ENCODE data around the gene PRSS38. TPM values are rescaled to one million over a fixed set of nuclear protein-coding genes. Genes with fewer than 3 reads are reported as not detected.

The PRSS38 gene
- total and polyA plus RNA-seq, 2 experiments from 2014 or later, result not detected

DNA sequence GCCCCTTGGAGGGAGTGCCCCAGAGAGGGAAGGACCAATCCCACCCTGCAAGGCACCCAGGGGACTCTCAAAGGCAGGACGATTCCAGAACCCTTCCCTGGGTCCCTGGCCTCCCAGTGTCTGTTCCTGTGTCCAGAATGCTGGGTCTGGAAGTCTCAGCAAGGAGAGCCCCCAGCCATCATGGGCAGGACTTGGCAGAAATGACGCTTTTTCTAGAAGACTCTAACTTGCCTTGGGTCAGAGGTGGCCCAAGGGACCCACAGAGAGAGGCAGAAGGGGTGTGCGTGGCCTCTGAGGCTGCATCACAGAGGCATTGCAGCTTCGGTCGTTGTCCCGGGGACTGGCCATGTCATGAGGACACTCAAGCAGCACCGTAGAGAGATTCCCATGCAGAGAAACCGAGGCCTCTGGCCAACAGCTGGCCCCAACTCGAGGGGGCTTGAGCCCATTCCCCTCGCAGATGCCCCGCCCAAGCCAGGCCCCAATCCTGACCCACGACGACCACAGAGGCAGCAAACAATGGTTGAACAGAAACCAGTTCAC lies 74.5 kb downstream of the PRSS38 start:
- DNase-seq (ENCODE audit: low read depth in 1 of 2, low spot score in 1 of 2), result no peak
- Histone ChIP-seq H3K27ac (no peak overlapping the region), H3K9me3 (ENCODE audit: low read depth) (no peaks in the 10 kb centered on the region), H3K4me1 (ENCODE audit: low read depth) (no peaks in the 10 kb centered on the region), H3K27me3 (no peaks in the 10 kb centered on the region), H3K4me3 (no peak overlapping the region), H3K36me3 (no peaks in the 10 kb centered on the region)
- TF ChIP-seq, protein P1, sequence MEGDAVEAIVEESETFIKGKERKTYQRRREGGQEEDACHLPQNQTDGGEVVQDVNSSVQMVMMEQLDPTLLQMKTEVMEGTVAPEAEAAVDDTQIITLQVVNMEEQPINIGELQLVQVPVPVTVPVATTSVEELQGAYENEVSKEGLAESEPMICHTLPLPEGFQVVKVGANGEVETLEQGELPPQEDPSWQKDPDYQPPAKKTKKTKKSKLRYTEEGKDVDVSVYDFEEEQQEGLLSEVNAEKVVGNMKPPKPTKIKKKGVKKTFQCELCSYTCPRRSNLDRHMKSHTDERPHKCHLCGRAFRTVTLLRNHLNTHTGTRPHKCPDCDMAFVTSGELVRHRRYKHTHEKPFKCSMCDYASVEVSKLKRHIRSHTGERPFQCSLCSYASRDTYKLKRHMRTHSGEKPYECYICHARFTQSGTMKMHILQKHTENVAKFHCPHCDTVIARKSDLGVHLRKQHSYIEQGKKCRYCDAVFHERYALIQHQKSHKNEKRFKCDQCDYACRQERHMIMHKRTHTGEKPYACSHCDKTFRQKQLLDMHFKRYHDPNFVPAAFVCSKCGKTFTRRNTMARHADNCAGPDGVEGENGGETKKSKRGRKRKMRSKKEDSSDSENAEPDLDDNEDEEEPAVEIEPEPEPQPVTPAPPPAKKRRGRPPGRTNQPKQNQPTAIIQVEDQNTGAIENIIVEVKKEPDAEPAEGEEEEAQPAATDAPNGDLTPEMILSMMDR (IDR thresholded peaks at IDR 0.05; ENCODE audit: low read depth, low read length), result no peak

DNA sequence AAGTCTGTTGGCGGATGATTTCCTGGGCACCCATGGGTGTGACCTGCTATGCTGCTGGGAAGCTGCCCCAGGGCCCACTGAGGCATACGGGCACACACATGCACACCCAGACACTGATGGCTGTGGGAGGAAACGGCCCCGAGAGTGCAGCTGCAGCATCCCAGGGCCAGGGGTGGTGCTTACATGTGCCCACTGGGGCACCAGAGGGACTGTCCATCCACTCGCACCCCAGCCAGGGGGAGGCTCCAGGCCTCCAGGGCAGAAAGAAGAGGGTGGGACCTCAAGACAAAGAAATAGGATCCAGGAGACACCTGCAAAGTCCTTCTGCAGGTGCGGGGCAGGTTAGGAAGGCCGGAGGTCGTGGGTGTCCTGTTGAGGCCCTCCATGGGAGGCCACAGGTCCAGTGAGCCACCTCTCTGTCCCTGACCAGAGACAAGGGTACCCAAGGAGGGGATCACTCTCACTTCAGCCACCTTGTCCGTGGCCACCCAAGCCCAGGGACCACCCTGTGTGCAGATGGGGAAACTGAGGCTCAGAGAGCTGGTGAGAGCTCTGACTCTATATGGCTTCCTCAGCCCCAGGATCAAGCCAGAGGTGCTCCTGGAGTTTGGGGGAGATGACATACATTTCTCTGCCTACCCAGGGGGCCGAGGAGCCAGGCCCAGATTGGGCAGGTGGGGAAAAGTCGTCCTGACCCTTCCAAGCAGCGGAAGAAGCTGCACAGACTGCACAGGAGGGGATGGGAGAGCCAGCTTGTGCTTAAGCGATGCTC lies 75.2 kb downstream of the PRSS38 start:
- Histone ChIP-seq H3K9me3 (ENCODE audit: low read depth) (no peaks in the 10 kb centered on the region), H3K27me3 (no peaks in the 10 kb centered on the region), H3K4me1 (ENCODE audit: low read depth) (peaks cover under 1% of the 10 kb centered on the region), H3K36me3 (no peaks in the 10 kb centered on the region), H3K4me3 (no peak overlapping the region), H3K27ac (no peak overlapping the region)
- DNase-seq (ENCODE audit: low read depth in 1 of 2, low spot score in 1 of 2), result no peak
- TF ChIP-seq, protein P1 (IDR thresholded peaks at IDR 0.05; ENCODE audit: low read depth, low read length), result no peak

DNA sequence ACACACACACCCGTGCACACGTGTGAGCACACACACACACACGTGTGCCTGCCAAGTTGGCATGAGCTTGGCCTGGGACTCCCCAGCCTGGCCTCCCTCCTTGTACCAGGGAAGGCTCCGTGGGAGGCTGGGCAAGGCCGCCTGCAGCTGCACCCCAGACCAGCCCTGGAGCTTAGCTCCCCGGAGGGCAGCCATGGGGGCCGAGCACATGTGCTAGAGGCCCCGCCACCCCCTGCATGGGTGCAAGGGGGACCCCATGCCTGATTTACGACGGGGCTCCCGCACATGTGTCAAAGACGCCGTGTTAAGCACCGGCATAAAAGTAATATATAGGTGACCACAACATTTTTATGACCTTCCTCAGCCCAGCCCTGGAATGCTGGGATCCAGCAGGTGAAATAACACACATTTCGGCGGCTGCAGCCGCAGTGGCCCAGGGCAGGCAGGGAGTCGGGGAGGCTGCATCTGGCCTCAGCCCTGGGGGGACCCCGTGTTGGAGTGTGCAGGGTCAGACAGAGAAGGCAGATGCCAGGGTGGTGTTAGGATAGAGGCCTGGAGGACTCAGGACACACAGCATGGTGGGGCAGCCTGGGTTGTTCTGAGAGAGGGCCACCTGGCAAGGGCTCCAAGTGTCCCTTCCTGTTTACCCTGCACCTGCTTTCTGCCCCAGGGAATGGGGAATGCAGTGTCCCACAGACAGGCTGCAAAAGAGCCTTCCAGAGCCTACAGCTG lies 75.9 kb downstream of the PRSS38 start:
- Histone ChIP-seq H3K4me1 (ENCODE audit: low read depth) (peaks cover 8% of the 10 kb centered on the region), H3K27ac (no peak overlapping the region), H3K9me3 (ENCODE audit: low read depth) (no peaks in the 10 kb centered on the region), H3K36me3 (no peaks in the 10 kb centered on the region), H3K27me3 (no peaks in the 10 kb centered on the region), H3K4me3 (no peak overlapping the region)
- TF ChIP-seq, protein P1 (IDR thresholded peaks at IDR 0.05; ENCODE audit: low read depth, low read length), result no peak
- DNase-seq (ENCODE audit: low read depth in 1 of 2, low spot score in 1 of 2), result no peak

DNA sequence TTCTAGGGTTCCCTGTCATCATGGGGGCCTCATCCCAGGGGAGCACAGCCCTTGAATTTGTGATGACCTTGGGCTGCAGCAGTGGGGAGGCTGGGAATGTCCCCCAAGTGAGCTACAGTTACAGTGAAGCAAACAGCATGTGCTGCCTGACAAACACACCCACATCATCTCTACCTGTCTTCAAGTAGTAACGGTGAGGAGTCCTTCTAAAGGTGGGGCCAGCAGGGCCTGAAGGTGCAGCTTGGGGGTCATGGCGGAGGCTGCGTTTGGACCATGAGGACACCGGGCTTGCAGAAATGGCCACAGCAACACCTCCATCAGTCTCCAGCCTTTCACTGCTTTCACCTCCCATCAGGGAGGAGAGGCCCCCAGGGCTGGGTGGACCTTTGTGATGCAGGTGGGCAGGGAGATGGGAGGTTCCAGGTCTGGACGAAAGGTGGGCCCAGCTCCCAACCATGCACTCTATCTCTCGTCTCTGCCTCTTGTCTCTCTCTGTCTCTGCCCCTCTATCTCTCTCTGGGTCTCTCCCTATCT lies 76.5 kb downstream of the PRSS38 start:
- no peak for DNase-seq (ENCODE audit: low read depth in 1 of 2, low spot score in 1 of 2)

More for the DNA sequence above, 76.5 kb downstream of the PRSS38 start:
- no peaks in the 10 kb centered on the region for H3K36me3 ChIP-seq
- H3K4me1 ChIP-seq (ENCODE audit: low read depth), result peaks cover 8% of the 10 kb centered on the region
- no peak overlapping the region for H3K4me3 ChIP-seq
- H3K27ac ChIP-seq, result no peak overlapping the region
- H3K27me3 ChIP-seq, result no peaks in the 10 kb centered on the region
- H3K9me3 ChIP-seq (ENCODE audit: low read depth), result no peaks in the 10 kb centered on the region
- TF ChIP-seq, protein P1 (IDR thresholded peaks at IDR 0.05; ENCODE audit: low read depth, low read length), result no peak
